WERI-Rb-1 (cell line): ENCODE data around the gene SFMBT2.

Source experiments
- DNase-seq: peaks from one replicate; pipeline ENCODE4 v3.0.0-alpha.2; 2020
- H3K27ac ChIP-seq: fragments of 250-450 bp; sonication (Bioruptor Pico); 2 replicates; pipeline ENCODE4 v1.5.1; 2020; ENCODE audit warnings: mild to moderate bottlenecking, moderate library complexity
- H3K27me3 ChIP-seq: fragments of 250-450 bp; sonication (Bioruptor Pico); 2 replicates; pipeline ENCODE4 v1.5.1; 2021; ENCODE audit warnings: mild to moderate bottlenecking, low read depth, moderate library complexity; ENCODE audit not compliant: insufficient read depth, severe bottlenecking
- H3K36me3 ChIP-seq: fragments of 250-450 bp; sonication (Bioruptor Pico); 2 replicates; pipeline ENCODE4 v1.5.1; 2020; ENCODE audit warnings: mild to moderate bottlenecking, moderate library complexity
- H3K4me3 ChIP-seq: 2 replicates; pipeline ENCODE4 v1.5.1; 2011; ENCODE audit warnings: low read depth, mild to moderate bottlenecking, control low read depth, low read length
- H3K9me3 ChIP-seq: fragments of 250-450 bp; sonication (Bioruptor Pico); 2 replicates; pipeline ENCODE4 v1.5.1; 2021; ENCODE audit warnings: mild to moderate bottlenecking, moderate library complexity; ENCODE audit not compliant: severe bottlenecking
- TF ChIP-seq, protein P1 (sequence below): IDR thresholded peaks from 2 replicates; pipeline ENCODE4 v1.5.1; 2011; ENCODE audit warnings: low read depth, mild to moderate bottlenecking, control low read depth, inconsistent platforms, low read length

SFMBT2 gene

DNA sequence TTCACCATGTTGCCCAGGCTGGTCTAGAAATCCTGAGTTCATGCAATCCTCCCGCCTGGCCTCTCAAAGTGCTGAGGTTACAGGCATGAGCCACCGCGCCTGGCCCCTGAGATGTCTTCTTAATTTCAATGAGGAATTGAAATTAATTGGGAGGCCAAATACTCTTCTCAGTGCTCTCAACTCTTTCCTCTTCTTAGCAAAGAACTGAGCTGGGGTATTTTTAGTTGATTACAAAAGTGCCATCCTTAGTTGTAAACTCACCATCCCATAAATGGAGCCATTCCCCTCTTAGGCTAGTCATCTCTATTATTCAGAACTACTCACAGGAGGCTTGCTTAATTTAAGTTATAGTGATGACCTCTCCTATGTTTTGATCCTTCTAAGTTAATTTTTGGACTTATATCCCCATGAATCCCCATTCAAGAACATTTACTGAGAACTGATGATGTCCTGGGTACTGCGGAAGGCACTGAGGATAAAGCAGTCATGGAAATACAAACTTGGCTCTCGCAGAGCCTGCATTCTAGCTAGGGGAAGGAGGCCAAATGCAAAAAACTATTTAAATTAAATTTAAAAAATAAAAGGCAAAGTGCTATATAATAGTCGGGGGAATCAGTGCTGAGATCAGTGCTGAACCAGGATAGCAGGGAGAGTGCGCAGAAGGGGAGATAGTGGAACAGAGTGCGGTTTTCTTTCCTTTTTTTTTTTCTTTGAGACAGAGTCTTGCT, 145.3 kb downstream of the SFMBT2 start:
- no peak for DNase-seq
- Histone ChIP-seq H3K36me3 (no peaks in the 10 kb centered on the region), H3K4me3 (no peak overlapping the region), H3K9me3 (no peaks in the 10 kb centered on the region), H3K27me3 (peaks cover 6% of the 10 kb centered on the region), H3K27ac (no peak overlapping the region)
- TF ChIP-seq, protein P1, sequence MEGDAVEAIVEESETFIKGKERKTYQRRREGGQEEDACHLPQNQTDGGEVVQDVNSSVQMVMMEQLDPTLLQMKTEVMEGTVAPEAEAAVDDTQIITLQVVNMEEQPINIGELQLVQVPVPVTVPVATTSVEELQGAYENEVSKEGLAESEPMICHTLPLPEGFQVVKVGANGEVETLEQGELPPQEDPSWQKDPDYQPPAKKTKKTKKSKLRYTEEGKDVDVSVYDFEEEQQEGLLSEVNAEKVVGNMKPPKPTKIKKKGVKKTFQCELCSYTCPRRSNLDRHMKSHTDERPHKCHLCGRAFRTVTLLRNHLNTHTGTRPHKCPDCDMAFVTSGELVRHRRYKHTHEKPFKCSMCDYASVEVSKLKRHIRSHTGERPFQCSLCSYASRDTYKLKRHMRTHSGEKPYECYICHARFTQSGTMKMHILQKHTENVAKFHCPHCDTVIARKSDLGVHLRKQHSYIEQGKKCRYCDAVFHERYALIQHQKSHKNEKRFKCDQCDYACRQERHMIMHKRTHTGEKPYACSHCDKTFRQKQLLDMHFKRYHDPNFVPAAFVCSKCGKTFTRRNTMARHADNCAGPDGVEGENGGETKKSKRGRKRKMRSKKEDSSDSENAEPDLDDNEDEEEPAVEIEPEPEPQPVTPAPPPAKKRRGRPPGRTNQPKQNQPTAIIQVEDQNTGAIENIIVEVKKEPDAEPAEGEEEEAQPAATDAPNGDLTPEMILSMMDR: no peak

DNA sequence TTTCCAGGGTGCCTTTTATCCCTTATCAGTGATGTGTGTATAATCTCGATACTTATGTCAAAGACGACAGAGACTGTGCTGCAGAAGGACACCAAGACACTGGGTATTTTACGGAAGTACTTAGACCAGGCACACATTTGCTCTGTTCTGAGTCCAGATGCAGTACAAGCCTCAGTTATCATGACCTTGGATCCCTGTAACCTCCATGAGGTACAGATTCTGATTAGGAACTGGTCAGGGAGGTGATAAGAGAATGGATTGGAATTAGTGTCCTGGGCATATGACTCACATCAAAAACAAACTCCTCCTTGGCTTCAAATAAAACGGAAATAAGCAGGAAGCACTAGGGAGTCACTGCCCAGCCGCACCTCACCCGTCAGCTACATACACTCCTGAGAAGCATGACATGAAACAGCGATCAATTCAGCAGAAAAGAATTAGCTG, 146.5 kb downstream of the SFMBT2 start:
- no peak for DNase-seq
- TF ChIP-seq, protein P1: no peak
- Histone ChIP-seq H3K27ac (no peak overlapping the region), H3K36me3 (no peaks in the 10 kb centered on the region), H3K4me3 (no peak overlapping the region), H3K9me3 (no peaks in the 10 kb centered on the region), H3K27me3 (peaks cover 5% of the 10 kb centered on the region)

GRCh38 chr10:7263616-7264015, 147.2 kb downstream of the SFMBT2 start:
- DNase-seq: no peak
- Histone ChIP-seq H3K4me3 (no peak overlapping the region), H3K36me3 (no peaks in the 10 kb centered on the region), H3K27me3 (peaks cover 5% of the 10 kb centered on the region), H3K9me3 (no peaks in the 10 kb centered on the region), H3K27ac (no peak overlapping the region)
- TF ChIP-seq, protein P1: no peak

DNA sequence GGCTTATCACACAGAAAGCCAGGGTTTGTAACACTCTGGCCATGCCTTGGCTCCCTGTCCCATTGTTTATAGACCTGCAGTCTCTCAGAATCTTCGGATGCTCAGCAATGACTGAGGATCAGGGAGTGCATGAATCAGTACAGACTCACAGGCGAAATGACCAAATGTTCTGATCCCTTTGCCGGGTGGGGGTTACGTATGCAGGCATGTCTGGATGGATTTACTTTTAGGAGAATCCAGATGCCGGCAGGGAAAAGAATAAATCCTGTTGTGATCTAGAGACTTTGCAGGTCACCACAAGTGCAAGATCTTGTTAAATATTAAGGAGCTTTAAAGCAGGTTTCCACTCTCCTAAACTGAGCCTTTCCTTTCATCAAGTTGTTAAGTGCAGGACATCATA, 149.5 kb downstream of the SFMBT2 start:
- H3K27ac ChIP-seq: no peak overlapping the region
- TF ChIP-seq, protein P1: no peak
- no peak overlapping the region for H3K4me3 ChIP-seq
- DNase-seq: no peak
- H3K9me3 ChIP-seq: no peaks in the 10 kb centered on the region
- no peaks in the 10 kb centered on the region for H3K36me3 ChIP-seq
- H3K27me3 ChIP-seq: peaks cover 5% of the 10 kb centered on the region

- Histone ChIP-seq H3K36me3 (no peaks in the 10 kb centered on the region), H3K27me3 (peaks cover 5% of the 10 kb centered on the region), H3K9me3 (no peaks in the 10 kb centered on the region), H3K27ac (no peak overlapping the region), H3K4me3 (no peak overlapping the region)
- TF ChIP-seq, protein P1: no peak
- no peak for DNase-seq
Observed at GRCh38 chr10:7260912-7261311, 149.9 kb downstream of the SFMBT2 start.
